Vagina (tissue), 2 donors: ENCODE results near the gene CD320.

Experiments
- POLR2A ChIP-seq, 2 donors: fragments of 450-650 bp; IDR thresholded peaks; one replicate each; pipeline ENCODE4 v1.6.1; 2017; ENCODE audit warnings: antibody characterized with exemption in 2 of 2, mild to moderate bottlenecking in 2 of 2, moderate library complexity in 2 of 2
- TF ChIP-seq, protein P1 (sequence below), 3 experiments: fragments of 450-650 bp in 2 of 3; fragments of 200-600 bp in 1 of 3; sonication (generic) in 1 of 3; IDR thresholded peaks; one replicate each; pipeline ENCODE4 v1.5.1; 2017 to 2019; ENCODE audit warnings: antibody characterized with exemption in 3 of 3, mild to moderate bottlenecking in 2 of 3, moderate library complexity in 2 of 3

DNA sequence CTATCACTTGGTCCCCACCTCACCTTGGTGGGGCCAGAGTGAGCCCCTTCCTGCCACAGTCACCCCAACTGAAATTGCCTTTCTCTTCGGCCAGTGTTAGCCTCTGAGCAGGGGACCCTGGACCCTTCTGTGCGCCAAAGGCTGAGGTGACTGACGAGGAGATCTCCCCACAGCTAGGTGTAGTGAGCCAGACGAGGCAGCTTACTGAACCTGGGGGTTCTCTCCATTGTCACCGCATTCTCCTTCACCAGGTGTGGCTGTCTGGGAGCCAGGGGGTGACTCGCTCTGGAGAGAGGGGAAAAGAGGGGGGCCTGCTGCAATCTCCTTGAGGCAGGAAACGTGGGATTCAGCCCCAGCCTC lies 14.5 kb upstream of the CD320 start:
- TF ChIP-seq, protein P1, sequence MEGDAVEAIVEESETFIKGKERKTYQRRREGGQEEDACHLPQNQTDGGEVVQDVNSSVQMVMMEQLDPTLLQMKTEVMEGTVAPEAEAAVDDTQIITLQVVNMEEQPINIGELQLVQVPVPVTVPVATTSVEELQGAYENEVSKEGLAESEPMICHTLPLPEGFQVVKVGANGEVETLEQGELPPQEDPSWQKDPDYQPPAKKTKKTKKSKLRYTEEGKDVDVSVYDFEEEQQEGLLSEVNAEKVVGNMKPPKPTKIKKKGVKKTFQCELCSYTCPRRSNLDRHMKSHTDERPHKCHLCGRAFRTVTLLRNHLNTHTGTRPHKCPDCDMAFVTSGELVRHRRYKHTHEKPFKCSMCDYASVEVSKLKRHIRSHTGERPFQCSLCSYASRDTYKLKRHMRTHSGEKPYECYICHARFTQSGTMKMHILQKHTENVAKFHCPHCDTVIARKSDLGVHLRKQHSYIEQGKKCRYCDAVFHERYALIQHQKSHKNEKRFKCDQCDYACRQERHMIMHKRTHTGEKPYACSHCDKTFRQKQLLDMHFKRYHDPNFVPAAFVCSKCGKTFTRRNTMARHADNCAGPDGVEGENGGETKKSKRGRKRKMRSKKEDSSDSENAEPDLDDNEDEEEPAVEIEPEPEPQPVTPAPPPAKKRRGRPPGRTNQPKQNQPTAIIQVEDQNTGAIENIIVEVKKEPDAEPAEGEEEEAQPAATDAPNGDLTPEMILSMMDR (IDR thresholded peaks at IDR 0.05) = no peak
- TF ChIP-seq POLR2A (IDR thresholded peaks at IDR 0.05) = no peak
